GM18951 (cell line): Measurements from ENCODE around the gene PALLD.

Experiments used
- POLR2A ChIP-seq: IDR thresholded peaks from 4 replicates; pipeline ENCODE4 v1.6.1; 2011; ENCODE audit warnings: mild to moderate bottlenecking; ENCODE audit not compliant: insufficient read length, insufficient read depth; ENCODE audit errors: extremely low read depth
- in situ Hi-C: fragments of 300-500 bp; cut with MboI; formaldehyde crosslinking; loops from one replicate; pipeline ENCODE4 v1.12.0; 2022; ENCODE audit warnings: low sequenced_read_pairs, mixed read lengths, inconsistent platforms; ENCODE audit not compliant: unreplicated experiment

Gene PALLD

DNA sequence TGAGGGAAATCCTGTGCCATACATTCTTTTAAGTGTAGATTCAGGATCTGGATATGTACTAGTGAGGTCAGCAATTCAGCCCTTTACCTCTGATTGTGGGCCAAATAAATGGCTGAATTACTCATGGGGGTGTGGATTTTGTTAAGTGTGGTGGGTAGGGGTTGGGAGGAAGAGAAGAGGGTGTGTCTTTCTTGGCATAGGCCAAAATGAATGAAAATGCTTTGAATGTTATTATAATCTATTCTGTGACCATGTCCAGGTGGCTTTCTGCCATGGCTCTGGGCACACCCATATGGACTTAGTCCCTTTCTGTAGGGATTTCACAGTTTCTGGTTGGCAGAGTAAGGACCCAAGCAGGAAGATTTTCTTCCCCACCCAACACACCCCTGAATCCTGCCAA, 268.9 kb downstream of the PALLD start:
- in situ Hi-C loops = no loop called here
- TF ChIP-seq POLR2A = no peak

DNA sequence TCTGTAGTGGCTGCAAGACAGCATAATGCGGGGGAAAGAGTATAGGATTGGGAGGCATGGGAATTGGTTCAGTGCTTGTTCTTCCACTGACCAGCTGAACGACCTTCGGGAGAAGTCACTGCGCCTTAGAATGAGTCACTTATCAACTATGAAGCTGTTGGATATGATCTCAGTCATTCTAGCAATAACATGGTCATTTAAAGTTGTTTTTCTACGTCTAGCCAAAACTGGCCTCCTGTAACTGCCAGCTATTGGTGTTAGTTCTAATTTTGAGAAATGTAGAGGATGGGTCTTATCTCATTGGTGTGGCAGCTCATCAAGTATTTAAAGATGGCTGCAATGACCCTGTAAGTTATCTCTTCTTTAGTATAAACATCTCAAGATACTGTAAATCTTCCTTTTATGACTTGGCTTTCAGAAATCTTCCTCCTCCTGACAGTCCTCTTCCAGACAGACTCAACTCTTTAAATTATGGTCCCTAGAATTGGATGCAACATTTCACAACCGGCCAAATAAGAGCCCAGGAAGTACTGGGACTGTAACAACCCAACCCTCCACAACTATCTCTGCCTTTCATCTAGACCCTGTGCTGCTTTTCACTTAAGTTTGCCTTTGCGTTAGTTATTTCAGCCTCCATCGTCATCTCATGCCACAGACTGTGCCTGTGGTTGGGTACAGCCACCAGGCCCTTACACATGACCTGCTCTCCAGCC, 269.9 kb downstream of the PALLD start:
- no peak for TF ChIP-seq POLR2A
- in situ Hi-C loops = no loop called here

DNA sequence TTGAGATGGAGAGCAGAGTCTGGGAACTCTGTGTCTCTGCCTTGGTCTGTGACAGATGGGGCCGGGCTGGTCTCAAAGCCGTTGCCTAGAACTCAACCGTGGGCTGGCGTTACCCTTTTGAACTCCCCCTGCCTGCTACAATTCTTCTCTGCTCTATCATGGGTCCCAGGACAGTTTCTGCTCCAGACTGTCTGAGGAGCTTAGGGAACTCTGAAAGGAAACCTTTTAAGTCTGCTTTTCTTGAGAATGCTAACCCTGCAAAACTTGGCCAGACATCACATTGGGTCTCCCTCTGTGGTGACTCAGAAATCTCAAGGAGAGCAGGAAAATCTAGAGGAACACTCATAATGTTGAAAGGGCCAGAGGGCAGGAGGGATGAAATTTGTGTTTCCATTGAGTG, 272.6 kb downstream of the PALLD start:
- no peak for TF ChIP-seq POLR2A
- in situ Hi-C loops = no loop called here

DNA sequence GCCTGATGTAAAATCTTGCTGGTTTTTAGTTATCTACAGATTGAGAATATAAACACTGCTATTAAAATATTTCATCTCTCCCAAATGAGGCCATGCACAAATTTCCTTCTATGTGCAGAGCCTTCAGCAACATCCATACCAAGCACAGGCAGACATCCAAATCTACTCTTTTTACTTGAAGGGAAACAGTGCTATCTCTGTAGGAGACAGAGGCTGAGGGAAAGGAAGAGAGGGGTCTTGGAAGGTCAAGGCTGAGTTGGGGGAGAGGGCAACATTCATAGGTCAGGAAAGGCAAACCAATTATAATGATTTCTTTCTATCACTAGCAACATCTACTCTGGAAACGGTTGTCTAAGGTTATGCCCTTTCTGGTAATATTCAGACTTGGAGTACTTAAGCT, 273.0 kb downstream of the PALLD start:
- no peak for TF ChIP-seq POLR2A
- in situ Hi-C loops = no loop called here

DNA sequence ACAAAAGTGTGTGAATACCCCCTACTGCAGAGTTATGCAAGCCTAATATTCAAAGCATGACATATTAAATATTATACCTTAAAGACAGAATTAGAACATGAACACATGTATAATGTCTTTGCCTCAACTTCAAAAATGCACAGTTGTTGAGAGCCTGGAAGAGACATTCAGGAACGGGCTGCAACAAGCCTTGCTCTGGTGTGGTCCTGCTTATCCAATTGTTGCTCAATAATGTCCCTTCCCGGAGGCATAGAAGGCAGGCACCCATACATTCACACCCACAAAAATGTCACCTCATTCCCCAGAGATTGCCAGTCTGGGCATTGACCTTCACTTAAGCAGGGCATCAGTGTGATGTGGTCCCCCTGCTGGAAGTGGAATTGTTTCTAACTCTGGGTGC, 274.4 kb downstream of the PALLD start:
- in situ Hi-C loops = no loop called here
- no peak for TF ChIP-seq POLR2A

DNA sequence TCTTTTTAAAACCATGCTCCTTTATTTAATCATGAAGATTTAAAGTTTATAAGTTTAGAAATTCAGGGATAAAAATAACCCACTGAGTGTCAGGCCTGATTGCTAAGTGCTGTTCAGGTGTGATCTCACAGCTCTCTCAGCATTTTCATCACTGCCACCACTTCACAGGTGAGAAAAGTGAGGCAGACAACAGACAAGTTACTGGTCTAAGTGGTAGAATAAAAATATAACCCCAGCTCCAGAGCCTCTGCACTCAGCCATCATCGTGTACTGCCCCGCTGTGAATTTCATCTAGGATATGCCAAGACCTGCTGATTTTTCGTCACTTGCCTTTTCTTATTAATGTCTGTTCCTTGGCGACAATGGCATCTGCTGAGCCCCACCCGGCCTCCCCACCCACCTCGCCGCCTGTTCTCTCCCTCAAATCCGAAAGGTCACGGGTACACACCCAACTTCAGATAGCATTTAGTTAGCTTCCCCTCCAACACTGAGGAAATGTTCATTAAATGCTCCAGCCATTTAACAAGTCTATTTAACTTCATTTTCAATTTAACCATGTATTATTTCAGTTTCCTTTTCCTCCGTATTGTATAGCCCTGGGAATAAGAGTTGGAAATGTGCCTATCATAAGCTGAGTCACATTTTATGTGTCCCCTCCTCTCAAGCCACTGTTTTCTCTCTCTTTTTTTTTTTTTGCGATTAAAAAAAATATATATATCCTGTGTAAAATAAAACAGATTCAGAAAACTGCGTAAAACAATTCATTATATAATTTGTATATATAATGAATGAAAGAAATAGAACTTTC, 276.7 kb downstream of the PALLD start:
- in situ Hi-C loops = no loop called here
- TF ChIP-seq POLR2A = no peak

DNA sequence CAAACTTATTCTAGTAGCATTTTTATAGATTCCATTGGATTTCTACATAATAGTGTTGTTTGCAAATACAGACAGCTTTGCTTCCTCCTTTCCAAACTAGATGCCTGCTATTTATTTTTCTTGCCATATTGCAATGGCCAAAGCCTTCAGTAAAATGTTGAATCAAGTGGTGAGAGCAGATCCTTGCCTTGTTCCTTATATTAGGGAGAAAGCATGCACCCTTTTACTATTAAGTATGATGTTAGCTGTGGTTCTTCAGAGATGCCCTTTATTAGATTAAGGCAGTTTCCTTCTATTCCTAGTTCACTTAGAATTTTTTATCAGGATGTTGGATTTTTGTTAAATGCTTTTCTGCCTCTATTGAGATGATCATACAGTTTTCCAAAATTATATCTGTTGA, 279.5 kb downstream of the PALLD start:
- in situ Hi-C loops = no loop called here
- TF ChIP-seq POLR2A = no peak

DNA sequence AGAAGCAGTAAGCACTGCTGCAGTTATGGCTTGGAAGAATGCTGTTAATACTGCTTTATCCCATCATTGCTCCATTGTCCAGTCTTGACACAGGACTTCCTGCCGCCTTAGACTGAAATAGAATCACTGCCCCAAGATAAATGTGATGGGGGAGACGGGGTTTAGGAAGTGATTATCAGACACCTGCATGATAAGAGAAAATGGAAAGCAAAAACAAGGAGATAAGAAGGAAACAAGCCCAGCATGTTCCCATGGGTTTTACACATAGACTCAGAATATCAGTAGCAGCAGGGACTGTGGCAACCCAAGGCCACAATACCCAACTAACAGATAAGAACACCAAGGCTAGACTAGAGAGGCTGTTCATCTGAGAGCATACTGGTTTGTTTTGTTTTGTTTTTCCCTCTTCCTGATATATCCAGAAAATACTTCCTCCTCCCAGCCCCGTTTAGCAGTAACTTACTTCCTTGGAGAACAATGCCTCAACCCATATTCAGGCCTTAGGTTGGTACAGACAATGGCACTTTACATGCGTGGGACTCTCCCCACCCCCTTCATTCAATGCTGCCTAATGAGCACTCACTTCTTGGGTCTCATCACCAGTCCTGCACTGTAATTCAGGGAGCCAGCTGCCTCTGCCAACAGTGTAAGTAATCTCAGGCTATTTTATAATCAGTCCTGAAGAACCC, 280.6 kb downstream of the PALLD start:
- TF ChIP-seq POLR2A = no peak
- in situ Hi-C loops = no loop called here

DNA sequence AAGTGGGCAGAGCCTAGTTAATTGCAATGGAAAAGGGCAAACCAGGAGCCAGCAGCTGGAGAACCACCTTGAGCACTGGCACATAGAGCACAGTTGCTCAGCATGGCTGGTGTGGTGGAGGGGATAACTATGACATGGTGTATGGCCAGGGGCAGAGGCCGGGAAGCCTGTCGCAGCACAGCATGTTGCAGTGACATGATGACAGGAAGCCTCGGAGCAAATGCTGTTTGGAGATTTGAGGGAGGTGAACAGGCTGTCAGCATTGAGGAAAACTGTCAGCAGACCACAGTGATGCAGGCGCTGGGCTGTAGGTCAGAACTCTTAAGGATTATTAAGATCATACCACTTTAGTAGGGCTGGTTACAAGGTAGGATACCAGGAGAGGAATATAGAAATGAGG, 284.5 kb downstream of the PALLD start:
- in situ Hi-C loops = no loop called here
- no peak for TF ChIP-seq POLR2A

DNA sequence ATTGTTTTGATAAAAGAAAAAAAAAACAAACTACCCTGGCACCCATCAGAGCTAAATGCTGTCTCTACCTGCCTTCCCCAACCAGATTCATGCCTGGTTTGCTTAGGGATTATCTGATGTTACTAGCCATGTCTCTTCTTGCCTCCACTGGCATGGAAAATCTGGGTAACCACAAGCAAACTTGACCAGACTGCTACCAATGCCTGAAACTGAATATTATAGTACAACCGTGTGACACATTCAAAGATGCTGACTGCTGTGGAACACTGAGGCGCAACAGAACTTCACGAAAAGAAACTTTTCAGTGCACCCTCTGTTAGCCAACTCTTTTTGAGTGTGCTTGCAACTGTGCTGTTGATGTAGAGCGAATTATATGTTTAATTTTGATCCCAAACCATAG, 285.1 kb downstream of the PALLD start:
- TF ChIP-seq POLR2A = no peak
- in situ Hi-C loops = no loop called here

DNA sequence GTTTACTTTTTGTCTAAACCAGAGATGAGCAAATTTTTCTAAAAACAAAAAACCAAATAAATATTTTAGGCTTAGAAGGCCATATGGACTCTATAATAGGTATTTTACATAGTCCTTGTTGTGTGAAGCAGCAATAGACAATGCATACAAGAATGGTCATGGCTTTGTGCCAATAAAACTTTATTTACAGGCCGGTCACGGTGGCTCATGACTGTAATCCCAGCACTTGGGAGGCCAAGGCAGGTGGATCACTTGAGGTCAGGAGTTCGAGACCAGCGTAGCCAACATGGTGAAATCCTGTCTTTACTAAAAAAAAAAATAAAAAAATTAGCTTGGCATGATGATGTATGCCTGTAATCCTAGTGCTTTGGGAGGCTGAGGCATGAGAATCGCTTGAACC, 285.6 kb downstream of the PALLD start:
- TF ChIP-seq POLR2A = no peak
- in situ Hi-C loops = no loop called here

DNA sequence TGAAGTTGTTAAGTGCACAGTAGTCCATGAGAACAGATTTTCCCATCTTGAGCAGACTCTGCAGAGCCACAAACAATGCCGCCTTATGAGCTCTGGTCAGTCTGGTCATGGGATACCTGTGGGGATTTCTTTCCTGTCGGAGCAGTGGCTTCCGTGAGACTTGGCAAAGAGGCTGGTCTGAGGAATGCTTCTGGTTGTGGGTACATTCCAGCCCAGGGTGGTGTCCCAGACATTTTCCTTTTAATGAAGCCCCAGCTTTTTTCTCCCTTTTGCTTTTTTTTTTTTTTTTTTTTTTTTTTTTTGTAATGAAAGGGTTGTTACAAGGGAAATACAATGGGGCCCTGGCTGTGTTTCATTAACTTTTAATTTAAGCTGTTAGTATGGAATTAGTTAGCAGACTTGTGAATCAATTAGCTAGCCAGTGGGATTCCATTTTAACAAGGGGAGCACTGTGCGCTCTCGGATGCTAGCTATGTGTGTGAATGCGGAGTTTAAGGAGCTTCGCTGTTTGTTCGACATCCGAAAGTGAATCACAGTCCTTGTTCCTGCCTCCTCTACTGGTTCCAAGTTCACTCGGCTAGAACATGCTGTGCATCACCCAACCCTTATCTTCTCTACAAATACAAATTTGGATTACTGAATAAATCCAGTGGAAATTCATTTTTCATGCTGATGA, 288.1 kb downstream of the PALLD start:
- no peak for TF ChIP-seq POLR2A
- in situ Hi-C loops = no loop called here

DNA sequence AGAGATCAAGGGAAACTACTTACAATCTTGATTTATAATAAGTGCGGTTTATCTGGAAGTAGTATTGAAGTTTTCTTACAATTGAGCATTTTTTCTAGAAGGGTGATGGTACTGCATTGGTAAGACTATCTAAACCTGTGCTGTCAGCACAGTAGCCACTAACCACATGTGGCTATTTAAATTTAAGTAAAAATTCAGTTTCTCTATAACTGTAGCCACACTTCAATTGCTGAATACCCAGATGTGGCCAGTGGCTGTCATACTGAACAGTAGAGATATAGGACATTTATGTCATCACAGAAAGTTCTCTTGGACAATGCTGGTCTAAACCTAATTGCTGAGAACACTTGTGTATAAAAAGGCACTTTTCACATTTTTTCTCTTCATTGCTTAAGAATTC, 290.5 kb downstream of the PALLD start:
- in situ Hi-C loops = no loop called here
- TF ChIP-seq POLR2A = no peak
